ENCODE results near the gene CDYL. TPM values are rescaled to one million over a fixed set of nuclear protein-coding genes. Genes with fewer than 3 reads are reported as not detected.
"Not testable (repeated sequence)": the region's sequence is repeated elsewhere in the genome, so short reads cannot be mapped to it uniquely, and the experiment has no call there.

Gene CDYL
- total RNA-seq, 1 donor: 72.3 TPM

- no peak overlapping the region for H3K4me3 ChIP-seq (ENCODE audit: low read length)
- H3K9me3 ChIP-seq (ENCODE audit: low read depth, low read length): no peaks in the 10 kb centered on the region
- peaks cover 20% of the 10 kb centered on the region for H3K4me1 ChIP-seq (ENCODE audit: insufficient read depth, low read length)
- no peaks in the 10 kb centered on the region for H3K27me3 ChIP-seq (ENCODE audit: insufficient read depth, low read length)
Observed at GRCh38 chr6:4858194-4859015, 82.2 kb downstream of the CDYL start.

GRCh38 chr6:4860387-4860786 is 84.2 kb downstream of the CDYL start:
- Histone ChIP-seq H3K9me3 (ENCODE audit: low read depth, low read length) (peaks cover 11% of the 10 kb centered on the region), H3K4me1 (ENCODE audit: insufficient read depth, low read length) (peaks cover 20% of the 10 kb centered on the region), H3K27me3 (ENCODE audit: insufficient read depth, low read length) (no peaks in the 10 kb centered on the region), H3K4me3 (ENCODE audit: low read length) (no peak overlapping the region)

- peaks cover 20% of the 10 kb centered on the region for H3K4me1 ChIP-seq (ENCODE audit: insufficient read depth, low read length)
- H3K27me3 ChIP-seq (ENCODE audit: insufficient read depth, low read length): no peaks in the 10 kb centered on the region
- no peak overlapping the region for H3K4me3 ChIP-seq (ENCODE audit: low read length)
- H3K9me3 ChIP-seq (ENCODE audit: low read depth, low read length): peaks cover 15% of the 10 kb centered on the region
Observed at GRCh38 chr6:4861564-4861963, 85.4 kb downstream of the CDYL start.

- H3K4me3 ChIP-seq (ENCODE audit: low read length): no peak overlapping the region
Observed at GRCh38 chr6:4864519-4864918, 88.3 kb downstream of the CDYL start.

DNA sequence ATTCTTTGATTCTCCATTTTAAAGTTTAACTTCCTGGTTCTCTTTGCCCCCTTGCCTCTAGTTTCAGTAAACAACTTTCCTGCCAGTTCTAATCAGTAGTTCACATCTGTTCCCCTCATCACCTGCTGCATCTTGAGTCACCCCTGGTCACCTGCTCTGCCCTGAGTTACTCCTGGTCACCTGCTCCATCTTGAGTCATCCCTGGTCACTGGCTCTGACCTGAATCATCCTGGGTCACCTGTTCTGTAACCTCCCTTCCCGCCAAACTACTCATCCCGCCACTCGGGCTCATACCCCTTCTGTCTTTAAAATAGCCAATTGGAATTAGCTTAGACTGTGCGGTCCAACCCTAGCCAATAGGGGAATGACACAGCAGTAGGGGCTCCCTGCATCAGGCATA is 88.8 kb downstream of the CDYL start:
- H3K4me3 ChIP-seq (ENCODE audit: low read length); H3K4me1 ChIP-seq (ENCODE audit: insufficient read depth, low read length); H3K27me3 ChIP-seq (ENCODE audit: insufficient read depth, low read length): not testable (repeated sequence)
- H3K9me3 ChIP-seq (ENCODE audit: low read depth, low read length): peaks cover 30% of the 10 kb centered on the region

More at GRCh38 chr6:4864519-4864918, 88.3 kb downstream of the CDYL start:
- peaks cover 7% of the 10 kb centered on the region for H3K4me1 ChIP-seq (ENCODE audit: insufficient read depth, low read length)
- no peaks in the 10 kb centered on the region for H3K27me3 ChIP-seq (ENCODE audit: insufficient read depth, low read length)
- peaks cover 30% of the 10 kb centered on the region for H3K9me3 ChIP-seq (ENCODE audit: low read depth, low read length)

DNA sequence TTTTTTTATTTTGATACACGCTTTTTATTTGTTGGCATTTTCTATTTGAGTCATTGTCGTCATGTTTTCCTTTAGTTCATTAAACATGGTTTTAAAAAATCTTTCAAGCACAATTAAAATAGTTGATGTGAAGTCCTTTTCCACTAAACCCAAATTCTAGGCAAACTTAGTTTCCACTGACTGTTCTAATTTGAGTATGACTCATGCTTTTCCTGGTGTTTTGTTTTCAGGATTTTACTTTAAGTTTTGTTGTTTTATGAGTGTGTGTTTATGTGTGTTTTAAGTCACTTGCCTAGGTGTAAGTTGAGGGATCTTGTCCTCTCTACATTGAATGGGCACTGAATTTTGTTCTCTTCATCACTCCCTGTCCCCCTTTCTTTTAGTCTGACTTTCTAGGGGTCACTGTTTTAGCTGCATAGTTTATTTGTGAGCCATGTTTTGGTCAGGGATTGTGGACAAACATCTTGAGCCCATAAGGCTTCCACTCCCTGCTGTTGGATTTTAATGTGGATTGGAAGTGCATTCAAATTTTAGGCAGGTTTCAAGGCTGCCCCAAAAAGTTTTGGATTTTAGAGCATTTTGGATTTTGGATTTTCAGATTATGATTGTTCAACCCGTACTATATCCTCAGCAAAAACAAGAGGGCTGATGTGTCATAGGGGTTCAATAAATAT is 94.8 kb downstream of the CDYL start:
- Histone ChIP-seq H3K9me3 (ENCODE audit: low read depth, low read length) (peaks cover 16% of the 10 kb centered on the region), H3K27me3 (ENCODE audit: insufficient read depth, low read length) (no peaks in the 10 kb centered on the region), H3K4me3 (ENCODE audit: low read length) (no peak overlapping the region), H3K4me1 (ENCODE audit: insufficient read depth, low read length) (peaks cover 5% of the 10 kb centered on the region)

DNA sequence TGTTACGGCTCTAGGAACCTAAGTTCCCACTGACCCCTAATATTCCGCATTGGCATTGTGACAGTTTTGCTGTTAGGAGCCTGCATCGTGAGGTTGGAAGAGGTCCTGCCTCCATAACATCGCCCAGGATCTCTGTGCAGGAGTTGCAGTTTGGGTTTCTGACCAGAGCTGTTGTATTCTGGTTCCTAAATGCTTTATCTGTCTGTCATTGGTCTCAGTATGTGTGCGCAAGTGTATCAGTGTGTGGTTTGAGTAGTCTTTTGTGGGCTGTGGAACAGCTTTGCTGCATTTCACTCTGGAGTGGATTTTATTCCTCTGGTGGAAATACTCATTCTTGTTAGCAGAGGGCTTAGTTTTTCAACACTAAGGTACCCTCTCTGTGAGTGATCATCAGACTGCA is 95.6 kb downstream of the CDYL start:
- Histone ChIP-seq H3K4me3 (ENCODE audit: low read length) (no peak overlapping the region), H3K4me1 (ENCODE audit: insufficient read depth, low read length) (peaks cover 5% of the 10 kb centered on the region), H3K27me3 (ENCODE audit: insufficient read depth, low read length) (no peaks in the 10 kb centered on the region), H3K9me3 (ENCODE audit: low read depth, low read length) (peaks cover 12% of the 10 kb centered on the region)

GRCh38 chr6:4872841-4873240 is 96.6 kb downstream of the CDYL start:
- no peak overlapping the region for H3K4me3 ChIP-seq (ENCODE audit: low read length)
- peaks cover 5% of the 10 kb centered on the region for H3K4me1 ChIP-seq (ENCODE audit: insufficient read depth, low read length)
- peaks cover 2% of the 10 kb centered on the region for H3K9me3 ChIP-seq (ENCODE audit: low read depth, low read length)
- no peaks in the 10 kb centered on the region for H3K27me3 ChIP-seq (ENCODE audit: insufficient read depth, low read length)

GRCh38 chr6:4873928-4874327 is 97.7 kb downstream of the CDYL start:
- no peaks in the 10 kb centered on the region for H3K9me3 ChIP-seq (ENCODE audit: low read depth, low read length)
- no peak overlapping the region for H3K4me3 ChIP-seq (ENCODE audit: low read length)
- peaks cover 5% of the 10 kb centered on the region for H3K4me1 ChIP-seq (ENCODE audit: insufficient read depth, low read length)
- no peaks in the 10 kb centered on the region for H3K27me3 ChIP-seq (ENCODE audit: insufficient read depth, low read length)

DNA sequence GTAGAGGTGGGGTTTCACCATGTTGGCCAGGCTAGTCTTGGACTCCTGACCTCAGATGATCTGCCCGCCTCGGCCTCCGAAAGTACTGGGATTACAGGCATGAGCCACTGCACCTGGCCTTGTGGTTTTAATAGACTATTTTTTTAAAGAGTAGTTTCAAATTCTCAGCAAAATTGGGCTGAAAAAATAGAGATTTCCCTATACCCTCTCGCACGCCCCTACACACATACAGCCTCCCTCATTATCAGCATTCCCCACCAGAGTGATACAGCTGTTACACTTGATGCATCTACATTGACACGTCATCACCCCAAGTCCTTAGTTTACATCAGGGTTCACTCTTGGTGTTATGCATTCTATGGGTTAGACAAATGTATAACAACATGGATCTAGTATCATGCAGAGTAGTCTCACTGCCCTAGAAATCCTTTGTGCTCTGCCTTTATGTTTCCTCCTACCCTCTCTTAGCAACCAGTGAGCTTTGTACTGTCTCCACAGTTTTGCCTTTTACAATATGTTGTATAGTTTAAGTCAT is 103.6 kb downstream of the CDYL start:
- Histone ChIP-seq H3K9me3 (ENCODE audit: low read depth, low read length) (no peaks in the 10 kb centered on the region), H3K4me3 (ENCODE audit: low read length) (no peak overlapping the region), H3K27me3 (ENCODE audit: insufficient read depth, low read length) (no peaks in the 10 kb centered on the region), H3K4me1 (ENCODE audit: insufficient read depth, low read length) (peaks cover 19% of the 10 kb centered on the region)

- Histone ChIP-seq H3K27me3 (ENCODE audit: insufficient read depth, low read length) (no peaks in the 10 kb centered on the region), H3K9me3 (ENCODE audit: low read depth, low read length) (no peaks in the 10 kb centered on the region), H3K4me1 (ENCODE audit: insufficient read depth, low read length) (peaks cover 25% of the 10 kb centered on the region), H3K4me3 (ENCODE audit: low read length) (no peak overlapping the region)
Observed at GRCh38 chr6:4880363-4880762, 104.2 kb downstream of the CDYL start.

DNA sequence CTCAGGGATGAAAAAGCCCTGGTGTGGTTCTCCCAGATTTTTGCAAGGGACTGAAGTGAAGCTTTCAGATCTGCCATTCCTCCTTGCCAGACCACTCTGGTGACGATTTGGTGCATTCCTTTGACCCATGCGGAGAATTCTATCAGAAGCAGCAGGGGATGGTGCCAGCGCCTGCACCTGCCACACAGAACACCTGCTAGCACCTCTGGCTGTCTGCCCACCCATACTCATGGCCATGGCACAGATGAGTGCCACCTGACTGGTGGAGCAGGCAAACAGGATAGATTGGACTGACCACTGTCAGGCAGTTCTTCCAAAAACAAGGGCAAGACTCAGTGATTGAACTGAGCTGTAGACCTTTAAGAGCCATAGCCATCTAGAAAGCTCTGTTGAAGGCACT is 107.1 kb downstream of the CDYL start:
- Histone ChIP-seq H3K4me1 (ENCODE audit: insufficient read depth, low read length) (peaks cover 27% of the 10 kb centered on the region), H3K9me3 (ENCODE audit: low read depth, low read length) (no peaks in the 10 kb centered on the region)

DNA sequence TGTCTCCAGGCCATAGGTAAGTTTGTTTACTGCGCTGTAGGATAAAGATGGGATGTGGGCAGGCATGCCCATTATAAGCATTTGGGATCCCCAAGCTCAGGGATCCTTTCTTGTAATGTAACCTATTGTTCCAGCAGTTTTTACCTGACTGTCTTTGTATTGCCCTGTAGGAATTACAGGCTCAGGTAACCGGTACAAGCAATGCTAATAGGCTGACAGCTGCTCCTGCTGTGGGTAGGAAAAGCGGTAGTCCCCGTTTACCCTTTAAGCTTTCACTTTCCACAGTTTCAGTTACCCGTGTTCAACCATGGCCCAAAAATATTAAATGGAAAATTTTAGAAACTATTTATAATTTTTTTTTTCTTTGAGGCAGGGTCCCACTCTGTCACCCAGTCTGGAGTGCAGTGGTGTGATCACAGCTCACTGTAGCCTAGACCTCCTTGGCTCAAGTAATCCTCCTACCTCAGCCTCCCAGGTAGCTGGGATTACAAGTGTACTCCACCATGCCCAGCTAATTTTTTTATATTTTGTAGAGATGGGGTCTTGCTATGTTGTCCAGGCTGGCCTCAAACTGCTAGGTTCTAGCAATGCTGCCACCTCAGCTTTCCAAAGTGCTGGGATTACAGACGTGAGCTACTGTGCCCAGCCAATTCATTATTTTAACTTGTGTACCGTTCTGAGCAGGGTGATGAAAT is 108.6 kb downstream of the CDYL start:
- H3K4me3 ChIP-seq (ENCODE audit: low read length): no peak overlapping the region
- H3K9me3 ChIP-seq (ENCODE audit: low read depth, low read length): no peaks in the 10 kb centered on the region
- H3K4me1 ChIP-seq (ENCODE audit: insufficient read depth, low read length): peaks cover 35% of the 10 kb centered on the region
- no peaks in the 10 kb centered on the region for H3K27me3 ChIP-seq (ENCODE audit: insufficient read depth, low read length)

More for the DNA sequence above, 107.1 kb downstream of the CDYL start:
- no peaks in the 10 kb centered on the region for H3K27me3 ChIP-seq (ENCODE audit: insufficient read depth, low read length)
- no peak overlapping the region for H3K4me3 ChIP-seq (ENCODE audit: low read length)

DNA sequence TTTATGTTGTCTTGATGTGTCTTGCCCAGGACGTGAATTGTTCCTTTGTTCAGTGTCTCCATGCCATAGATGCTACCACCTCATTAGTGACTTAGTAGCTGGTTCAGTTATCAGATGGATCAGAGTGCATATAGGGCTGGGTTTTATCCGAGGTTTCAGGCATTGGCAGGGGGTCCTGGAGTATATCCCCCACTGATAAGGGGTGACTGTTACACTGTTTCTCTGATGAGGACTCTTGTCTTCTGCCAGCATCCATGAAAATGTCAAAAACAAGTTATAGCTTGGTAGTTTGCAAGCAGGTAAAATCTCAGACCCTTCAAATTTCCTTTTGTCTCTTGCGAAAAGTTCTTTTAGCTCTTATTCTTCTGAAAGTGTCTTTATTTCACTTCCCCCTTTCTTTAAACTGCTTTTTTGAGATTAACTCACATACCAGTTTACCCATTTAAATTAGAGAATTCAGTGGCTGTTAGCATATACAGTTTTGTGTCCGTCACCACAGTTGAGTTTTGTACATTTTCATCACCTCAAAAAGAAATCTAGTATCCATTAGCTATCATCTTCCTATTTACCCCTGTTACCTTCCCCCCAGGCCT is 109.2 kb downstream of the CDYL start:
- Histone ChIP-seq H3K9me3 (ENCODE audit: low read depth, low read length) (no peaks in the 10 kb centered on the region), H3K4me1 (ENCODE audit: insufficient read depth, low read length) (peaks cover 36% of the 10 kb centered on the region), H3K27me3 (ENCODE audit: insufficient read depth, low read length) (no peaks in the 10 kb centered on the region), H3K4me3 (ENCODE audit: low read length) (no peak overlapping the region)

GRCh38 chr6:4888841-4889240 is 112.6 kb downstream of the CDYL start:
- peaks cover 26% of the 10 kb centered on the region for H3K4me1 ChIP-seq (ENCODE audit: insufficient read depth, low read length)
- no peaks in the 10 kb centered on the region for H3K9me3 ChIP-seq (ENCODE audit: low read depth, low read length)
- no peak overlapping the region for H3K4me3 ChIP-seq (ENCODE audit: low read length)
- H3K27me3 ChIP-seq (ENCODE audit: insufficient read depth, low read length): no peaks in the 10 kb centered on the region

Measured in mononuclear cell (primary cell).